Stimulated activated CD4-positive, alpha-beta T cell treated with anti-CD3 and anti-CD28 coated beads, Interleukin-4, amount 100 ng/mL, for 24 hours (primary cell): ENCODE measurements around the gene ATP2B2.
"Not testable (repeated sequence)": the region's sequence is repeated elsewhere in the genome, so short reads cannot be mapped to it uniquely, and the experiment has no call there.

Source experiments
- DNase-seq: peaks from one replicate; pipeline ENCODE4 v3.0.0-alpha.2; 2020

Gene ATP2B2

GRCh38 chr3:10505050-10505790 lies at the start of gene ATP2B2:
Gene ATP2B2 (minus strand): TSS chr3:10505586. CDS start chr3:10449543, 56,043 bp downstream.
- DNase-seq = no peak

GRCh38 chr3:10554746-10555145 lies 49.4 kb upstream of the ATP2B2 start:
- DNase-seq = no peak

GRCh38 chr3:10554236-10554611 lies 48.8 kb upstream of the ATP2B2 start:
- DNase-seq = no peak

- no peak for DNase-seq
Measured at GRCh38 chr3:10553591-10554235, 48.3 kb upstream of the ATP2B2 start.

- peak; percentile 18 for DNase-seq
Measured at GRCh38 chr3:10552631-10552943, 47.2 kb upstream of the ATP2B2 start.

GRCh38 chr3:10551821-10552630 lies 46.6 kb upstream of the ATP2B2 start:
- DNase-seq = peak; percentile 88

GRCh38 chr3:10551139-10551538 lies 45.8 kb upstream of the ATP2B2 start:
- DNase-seq = no peak

- DNase-seq = no peak
Measured at GRCh38 chr3:10550705-10551104, 45.3 kb upstream of the ATP2B2 start.

- DNase-seq = no peak
Measured at GRCh38 chr3:10549617-10550230, 44.3 kb upstream of the ATP2B2 start.

GRCh38 chr3:10548992-10549391 lies 43.6 kb upstream of the ATP2B2 start:
- DNase-seq = peak; percentile 38

- DNase-seq = peak; percentile 1
Measured at GRCh38 chr3:10547841-10548783, 42.7 kb upstream of the ATP2B2 start.

- peak; percentile 1 for DNase-seq
Measured at GRCh38 chr3:10547413-10547812, 42.0 kb upstream of the ATP2B2 start.

- no peak for DNase-seq
Measured at GRCh38 chr3:10546820-10547263, 41.5 kb upstream of the ATP2B2 start.

GRCh38 chr3:10546181-10546624 lies 40.8 kb upstream of the ATP2B2 start:
- no peak for DNase-seq

- DNase-seq = no peak
Measured at GRCh38 chr3:10542518-10542917, 37.1 kb upstream of the ATP2B2 start.

- DNase-seq = not testable (repeated sequence)
Measured at GRCh38 chr3:10540347-10540746, 35.0 kb upstream of the ATP2B2 start.

GRCh38 chr3:10534066-10534465 lies 28.7 kb upstream of the ATP2B2 start:
- no peak for DNase-seq

GRCh38 chr3:10533737-10534023 lies 28.3 kb upstream of the ATP2B2 start:
- DNase-seq = no peak

GRCh38 chr3:10532939-10533736 lies 27.8 kb upstream of the ATP2B2 start:
- DNase-seq = no peak

GRCh38 chr3:10531031-10531430 lies 25.6 kb upstream of the ATP2B2 start:
- DNase-seq = no peak

- DNase-seq = no peak
Measured at GRCh38 chr3:10530241-10530640, 24.9 kb upstream of the ATP2B2 start.
